HCEC 1CT (cell line): ENCODE measurements around the gene TMEM269.
"Not testable (repeated sequence)": the region's sequence is repeated elsewhere in the genome, so short reads cannot be mapped to it uniquely, and the experiment has no call there.

Experiments
- DNase-seq: peaks from one replicate; pipeline ENCODE4 v3.0.0-alpha.2; 2017

TMEM269 gene

GRCh38 chr1:42779725-42780124 lies 5.1 kb upstream of the TMEM269 start:
- no peak for DNase-seq

GRCh38 chr1:42780176-42780575 lies 4.6 kb upstream of the TMEM269 start:
- no peak for DNase-seq

- DNase-seq, result no peak
These were observed 1.7 kb upstream of the TMEM269 start for GRCh38 chr1:42783092-42783491.

GRCh38 chr1:42784547-42784945 lies 245 bp upstream of the TMEM269 start:
- DNase-seq, result no peak

GRCh38 chr1:42786097-42786496 lies 1.3 kb downstream of the TMEM269 start:
- DNase-seq, result no peak

- no peak for DNase-seq
These were observed 3.2 kb downstream of the TMEM269 start for GRCh38 chr1:42788021-42788420.

GRCh38 chr1:42793824-42794223 lies 9.0 kb downstream of the TMEM269 start:
- DNase-seq, result peak; percentile 15

- no peak for DNase-seq
These were observed 12.6 kb downstream of the TMEM269 start for GRCh38 chr1:42797414-42797813.

- no peak for DNase-seq
These were observed 13.2 kb downstream of the TMEM269 start for GRCh38 chr1:42797979-42798378.

GRCh38 chr1:42801832-42802473 lies 17.2 kb downstream of the TMEM269 start:
- no peak for DNase-seq

- no peak for DNase-seq
These were observed 21.4 kb downstream of the TMEM269 start for GRCh38 chr1:42806171-42806570.

GRCh38 chr1:42806593-42806992 lies 21.8 kb downstream of the TMEM269 start:
- DNase-seq, result peak; percentile 13

- no peak for DNase-seq
These were observed 22.4 kb downstream of the TMEM269 start for GRCh38 chr1:42807056-42807668.

GRCh38 chr1:42814815-42815214 lies 30.0 kb downstream of the TMEM269 start:
- DNase-seq, result not testable (repeated sequence)

GRCh38 chr1:42815941-42816584 lies 31.3 kb downstream of the TMEM269 start:
- DNase-seq, result no peak

- peak; percentile 79 for DNase-seq
These were observed 32.0 kb downstream of the TMEM269 start, which contains the start of the genes ERMAP and SVBP for GRCh38 chr1:42816585-42817439. Gene ERMAP, plus strand, starts transcription at chr1:42817122. Its CDS starts 13,327 bp downstream, at chr1:42830449. Gene SVBP, minus strand, starts transcription at chr1:42817397. Its CDS starts 853 bp downstream, at chr1:42816544.

- no peak for DNase-seq
These were observed 32.6 kb downstream of the TMEM269 start for GRCh38 chr1:42817440-42817767.

- DNase-seq, result no peak
These were observed 33.2 kb downstream of the TMEM269 start for GRCh38 chr1:42817976-42818375.

- DNase-seq, result no peak
These were observed 36.0 kb downstream of the TMEM269 start for GRCh38 chr1:42820813-42821212.

GRCh38 chr1:42821690-42822089 lies 36.9 kb downstream of the TMEM269 start:
- DNase-seq, result no peak

GRCh38 chr1:42822800-42823392 lies 38.1 kb downstream of the TMEM269 start:
- DNase-seq, result peak; percentile 25

GRCh38 chr1:42824481-42825035 lies 39.8 kb downstream of the TMEM269 start:
- DNase-seq, result no peak
